ENCODE measurements around the gene FARSB. TPM values are rescaled to one million over a fixed set of nuclear protein-coding genes. Genes with fewer than 3 reads are reported as not detected.
A peak's percentile ranks its signal among the peaks of the same experiment; 100 is the strongest.

The FARSB gene
- total RNA-seq, 2 donors from 2014 or later, result 11.3 to 13.7 TPM

DNA sequence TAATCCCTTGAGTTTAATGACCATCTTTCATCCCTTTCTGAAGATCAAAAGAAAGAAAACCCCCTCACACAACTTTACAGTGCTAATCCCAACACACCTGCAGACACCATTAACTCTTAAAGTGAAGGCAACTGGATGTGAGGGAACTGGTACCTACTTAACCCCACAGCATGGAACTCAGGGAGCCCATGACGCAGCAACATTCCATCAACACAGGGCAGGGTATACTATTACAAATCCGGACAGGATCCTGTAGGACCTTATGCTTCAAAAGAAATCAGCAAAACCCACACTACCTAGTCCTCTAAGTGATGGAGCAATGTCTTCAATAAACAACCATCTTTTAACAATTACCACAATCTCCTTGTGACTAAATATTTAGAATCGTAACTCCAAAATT is 78.6 kb downstream of the FARSB start:
- Histone ChIP-seq H3K36me3 (no peaks in the 10 kb centered on the region), H3K4me1 (peaks cover 0 to 12% of the 10 kb centered on the region in 2 donors), H3K4me3 (no peak overlapping the region), H3K27me3 (no peaks in the 10 kb centered on the region), H3K27ac (no peak overlapping the region), H3K9me3 (no peaks in the 10 kb centered on the region)
- TF ChIP-seq, protein P1, sequence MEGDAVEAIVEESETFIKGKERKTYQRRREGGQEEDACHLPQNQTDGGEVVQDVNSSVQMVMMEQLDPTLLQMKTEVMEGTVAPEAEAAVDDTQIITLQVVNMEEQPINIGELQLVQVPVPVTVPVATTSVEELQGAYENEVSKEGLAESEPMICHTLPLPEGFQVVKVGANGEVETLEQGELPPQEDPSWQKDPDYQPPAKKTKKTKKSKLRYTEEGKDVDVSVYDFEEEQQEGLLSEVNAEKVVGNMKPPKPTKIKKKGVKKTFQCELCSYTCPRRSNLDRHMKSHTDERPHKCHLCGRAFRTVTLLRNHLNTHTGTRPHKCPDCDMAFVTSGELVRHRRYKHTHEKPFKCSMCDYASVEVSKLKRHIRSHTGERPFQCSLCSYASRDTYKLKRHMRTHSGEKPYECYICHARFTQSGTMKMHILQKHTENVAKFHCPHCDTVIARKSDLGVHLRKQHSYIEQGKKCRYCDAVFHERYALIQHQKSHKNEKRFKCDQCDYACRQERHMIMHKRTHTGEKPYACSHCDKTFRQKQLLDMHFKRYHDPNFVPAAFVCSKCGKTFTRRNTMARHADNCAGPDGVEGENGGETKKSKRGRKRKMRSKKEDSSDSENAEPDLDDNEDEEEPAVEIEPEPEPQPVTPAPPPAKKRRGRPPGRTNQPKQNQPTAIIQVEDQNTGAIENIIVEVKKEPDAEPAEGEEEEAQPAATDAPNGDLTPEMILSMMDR (IDR thresholded peaks at IDR 0.05), result no peak
- no peak for DNase-seq (ENCODE audit: low spot score)

DNA sequence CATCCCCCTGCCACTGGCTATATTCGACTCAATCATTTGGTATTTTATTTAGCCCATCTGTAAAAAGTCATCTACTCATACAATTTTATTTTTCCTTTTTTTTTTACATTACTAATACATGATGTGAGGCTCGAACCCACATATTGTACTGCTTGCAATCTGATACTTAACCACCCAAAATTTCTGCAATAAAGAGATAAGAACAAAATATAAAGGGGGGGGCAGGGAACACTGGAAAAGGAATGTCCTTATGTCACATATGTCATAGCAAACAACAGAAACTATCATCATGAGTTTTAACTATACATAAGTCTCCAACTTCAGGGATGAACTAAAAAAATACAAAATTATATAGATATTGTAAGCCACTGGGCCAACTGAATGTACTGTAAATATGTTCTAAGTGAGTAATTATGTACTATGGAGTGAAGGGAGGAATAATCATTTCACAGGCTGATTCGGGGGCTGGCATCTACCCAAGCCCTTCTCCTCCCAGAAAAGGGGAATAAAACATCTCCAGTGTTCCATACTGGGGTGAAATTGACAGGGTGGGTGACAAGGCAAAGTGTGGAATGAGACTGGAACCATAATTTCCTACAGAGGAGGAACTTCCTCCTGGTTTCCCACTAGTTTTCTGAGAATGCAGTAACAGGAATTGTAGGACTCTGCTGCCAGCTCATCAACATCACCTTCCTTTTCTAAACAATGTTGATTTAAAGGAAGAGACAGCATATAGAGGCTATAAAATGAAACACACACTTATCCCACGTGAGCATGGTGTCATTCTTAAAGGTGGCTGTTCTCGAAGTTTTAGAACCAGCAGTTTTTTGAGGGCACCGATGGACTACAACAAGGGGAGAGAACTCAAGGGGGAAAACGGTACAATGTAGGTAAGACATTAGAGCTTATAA is 79.5 kb downstream of the FARSB start:
- H3K4me3 ChIP-seq, result no peak overlapping the region
- TF ChIP-seq, protein P1 (IDR thresholded peaks at IDR 0.05), result no peak
- no peak overlapping the region for H3K27ac ChIP-seq
- DNase-seq (ENCODE audit: low spot score), result no peak
- H3K9me3 ChIP-seq, result no peaks in the 10 kb centered on the region
- peaks cover 4% of the 10 kb centered on the region for H3K36me3 ChIP-seq
- H3K4me1 ChIP-seq, result peaks cover 0 to 16% of the 10 kb centered on the region in 2 donors
- H3K27me3 ChIP-seq, result no peaks in the 10 kb centered on the region

DNA sequence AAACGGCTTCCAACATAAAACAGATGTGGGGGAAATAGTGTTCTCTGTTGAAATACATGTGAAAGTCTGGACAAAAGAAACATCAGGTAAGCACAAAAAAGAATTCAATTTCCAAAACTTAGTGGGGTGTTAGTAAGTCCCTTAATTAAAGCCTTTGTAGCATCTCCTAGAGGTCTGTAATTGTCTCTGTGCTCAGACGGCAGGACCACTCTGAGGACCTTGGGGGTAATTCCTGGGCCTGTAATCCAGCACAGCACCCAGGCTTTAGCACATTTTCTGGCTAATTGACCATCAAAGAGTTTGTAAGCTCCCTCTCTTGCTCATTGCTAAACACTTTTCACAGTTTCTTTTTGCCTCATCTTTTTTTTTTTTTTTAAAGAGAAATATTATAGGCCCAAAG is 80.3 kb downstream of the FARSB start:
- no peaks in the 10 kb centered on the region for H3K27me3 ChIP-seq
- peaks cover 0 to 16% of the 10 kb centered on the region in 2 donors for H3K4me1 ChIP-seq
- H3K36me3 ChIP-seq, result peaks cover 6% of the 10 kb centered on the region
- no peak overlapping the region for H3K27ac ChIP-seq
- H3K4me3 ChIP-seq, result no peak overlapping the region
- TF ChIP-seq, protein P1 (IDR thresholded peaks at IDR 0.05), result no peak
- H3K9me3 ChIP-seq, result no peaks in the 10 kb centered on the region
- DNase-seq (ENCODE audit: low spot score), result no peak

DNA sequence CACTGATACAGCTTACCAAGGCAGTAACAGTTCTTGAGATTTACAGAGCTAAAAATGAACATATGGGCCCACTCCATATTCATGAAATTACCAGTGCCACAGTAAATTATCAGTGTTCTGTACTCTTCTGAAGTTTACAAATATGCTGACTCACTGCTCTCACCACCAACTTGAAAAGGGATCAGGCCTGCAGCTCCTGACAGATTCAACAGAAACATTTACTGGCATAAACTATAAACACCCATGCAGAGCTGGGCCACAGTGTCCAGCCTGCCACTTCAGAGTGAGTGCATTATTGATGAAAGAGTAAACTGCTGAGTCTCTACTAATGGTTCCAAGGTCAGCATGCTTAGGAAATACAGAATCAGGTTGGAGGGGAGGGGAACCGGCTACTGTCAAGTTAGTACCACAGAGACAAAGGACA is 83.1 kb downstream of the FARSB start:
- DNase-seq (ENCODE audit: low spot score), result no peak
- H3K27ac ChIP-seq, result peak overlapping the region; percentile 28 to 69
- no peaks in the 10 kb centered on the region for H3K9me3 ChIP-seq
- peaks cover 0 to 16% of the 10 kb centered on the region in 2 donors for H3K4me1 ChIP-seq
- TF ChIP-seq, protein P1 (IDR thresholded peaks at IDR 0.05), result no peak
- no peak overlapping the region for H3K4me3 ChIP-seq
- H3K27me3 ChIP-seq, result no peaks in the 10 kb centered on the region
- H3K36me3 ChIP-seq, result peaks cover 6% of the 10 kb centered on the region

DNA sequence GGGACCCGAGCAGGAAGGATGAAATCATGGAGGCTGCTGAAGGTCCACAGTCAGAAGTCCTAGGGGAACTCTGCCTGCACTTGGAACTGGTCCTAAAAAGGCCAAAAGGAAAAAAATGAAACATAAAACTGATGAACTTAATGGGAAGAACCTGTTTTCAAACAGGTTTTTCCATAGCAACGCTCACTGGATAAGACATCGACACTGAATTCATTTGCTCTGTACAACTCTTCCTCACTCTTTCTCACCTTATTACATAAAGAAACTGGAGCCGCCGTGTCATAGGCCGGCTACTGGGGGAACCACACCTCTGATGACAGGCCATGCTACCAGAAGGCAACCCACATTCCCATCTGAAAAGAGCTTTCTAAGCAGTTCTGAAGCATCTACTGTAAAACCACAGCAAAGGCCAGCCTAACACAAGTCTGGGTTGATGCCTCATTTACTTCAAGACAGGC is 83.6 kb downstream of the FARSB start:
- Histone ChIP-seq H3K27ac (peak overlapping the region; percentile 28 to 69), H3K36me3 (peaks cover 6% of the 10 kb centered on the region), H3K4me3 (no peak overlapping the region), H3K9me3 (no peaks in the 10 kb centered on the region), H3K4me1 (peaks cover 0 to 16% of the 10 kb centered on the region in 2 donors), H3K27me3 (no peaks in the 10 kb centered on the region)
- TF ChIP-seq, protein P1 (IDR thresholded peaks at IDR 0.05), result no peak
- no peak for DNase-seq (ENCODE audit: low spot score)
